Left ventricle myocardium inferior (tissue), 1 donor: ENCODE results near the gene HACL1. TPM values are rescaled to one million over a fixed set of nuclear protein-coding genes. Genes with fewer than 3 reads are reported as not detected.

ENCODE experiments used
- DNase-seq: peaks from one replicate; pipeline ENCODE4 v3.0.0-alpha.2; 2020
- H3K27ac ChIP-seq: fragments of 200-600 bp; replicated peaks from 2 replicates; pipeline ENCODE4 v1.8.0; 2021
- H3K27me3 ChIP-seq: fragments of 200-600 bp; 2 replicates; pipeline ENCODE4 v1.8.0; 2021; ENCODE audit warnings: low read depth
- H3K36me3 ChIP-seq: fragments of 200-600 bp; 2 replicates; pipeline ENCODE4 v1.8.0; 2021
- H3K4me1 ChIP-seq: fragments of 200-600 bp; 2 replicates; pipeline ENCODE4 v1.8.0; 2021
- H3K4me3 ChIP-seq: fragments of 200-600 bp; 2 replicates; pipeline ENCODE4 v1.8.0; 2021; ENCODE audit warnings: mild to moderate bottlenecking, moderate library complexity
- H3K9me3 ChIP-seq: fragments of 200-600 bp; replicated peaks from 2 replicates; pipeline ENCODE4 v1.8.0; 2021
- intact Hi-C: fragments of 100-400 bp; cut with micrococcal nuclease; formaldehyde crosslinking; loops from one replicate; pipeline ENCODE4 v1.11.0; 2022
- total RNA-seq: library from RNA; stranded (reverse); fragmentation: NEBNext Ultra II Directional; extraction: Animal tissue kit (Norgen Biotek cat#: 25700); gene quantifications from one replicate; pipeline ENCODE4 v1.2.1, GENCODE V29; 2021
- TF ChIP-seq, protein P1 (sequence below): fragments of 200-600 bp; IDR thresholded peaks from 2 replicates; pipeline ENCODE4 v1.8.0; 2021; ENCODE audit warnings: antibody characterized with exemption, mild to moderate bottlenecking, borderline replicate concordance
- donor health status: DM: no; HTN: yes; CAD: no; lungs with severe emphysema.

The HACL1 gene
- total RNA-seq, 1 donor from 2014 or later: 14.9 TPM

DNA sequence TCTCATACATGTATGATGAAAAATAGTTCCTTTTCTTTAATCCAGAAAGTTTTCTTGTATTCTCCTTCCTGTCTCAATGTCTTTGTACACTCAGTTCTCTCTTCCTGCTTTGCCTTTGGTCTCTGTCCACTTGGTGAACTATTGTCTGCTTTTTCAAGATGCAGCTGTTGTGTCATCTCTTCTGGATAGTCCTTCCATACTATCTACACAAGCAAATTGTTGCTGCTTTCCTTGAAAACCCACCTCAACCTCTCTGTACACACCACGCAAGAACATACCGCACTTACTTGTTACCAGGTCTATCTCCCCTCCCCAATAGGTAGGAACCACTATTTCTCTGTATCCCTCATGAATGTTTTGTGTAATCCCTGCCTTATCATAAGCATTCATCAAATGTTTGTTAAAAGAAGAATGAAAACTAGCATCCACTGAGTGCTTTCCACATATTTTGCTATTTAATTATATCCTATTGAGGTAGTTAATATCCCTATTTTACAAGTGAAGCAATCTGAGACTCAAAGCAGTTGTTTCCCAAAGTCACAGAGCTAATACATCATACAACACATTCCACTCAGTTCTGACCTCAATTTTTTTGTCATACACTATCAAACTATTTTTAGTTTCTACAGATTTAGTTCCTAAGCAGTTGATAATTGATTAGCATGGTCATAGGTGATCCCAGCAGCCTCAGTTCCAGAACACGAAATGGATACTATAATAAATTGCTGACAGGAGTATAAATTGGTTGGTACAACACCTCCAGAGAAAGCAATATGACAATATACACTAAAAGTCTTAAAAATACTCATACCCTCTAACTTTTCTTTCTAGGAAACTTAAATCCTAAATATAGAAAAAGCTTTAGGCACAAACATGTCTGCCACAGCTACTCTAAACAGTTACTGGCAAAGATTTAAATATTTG is 19.6 kb downstream of the HACL1 start:
- Histone ChIP-seq H3K4me3 (no peak overlapping the region), H3K9me3 (no peaks in the 10 kb centered on the region), H3K27ac (no peak overlapping the region), H3K36me3 (peaks cover 84% of the 10 kb centered on the region), H3K27me3 (no peaks in the 10 kb centered on the region), H3K4me1 (peaks cover 4% of the 10 kb centered on the region)
- TF ChIP-seq, protein P1, sequence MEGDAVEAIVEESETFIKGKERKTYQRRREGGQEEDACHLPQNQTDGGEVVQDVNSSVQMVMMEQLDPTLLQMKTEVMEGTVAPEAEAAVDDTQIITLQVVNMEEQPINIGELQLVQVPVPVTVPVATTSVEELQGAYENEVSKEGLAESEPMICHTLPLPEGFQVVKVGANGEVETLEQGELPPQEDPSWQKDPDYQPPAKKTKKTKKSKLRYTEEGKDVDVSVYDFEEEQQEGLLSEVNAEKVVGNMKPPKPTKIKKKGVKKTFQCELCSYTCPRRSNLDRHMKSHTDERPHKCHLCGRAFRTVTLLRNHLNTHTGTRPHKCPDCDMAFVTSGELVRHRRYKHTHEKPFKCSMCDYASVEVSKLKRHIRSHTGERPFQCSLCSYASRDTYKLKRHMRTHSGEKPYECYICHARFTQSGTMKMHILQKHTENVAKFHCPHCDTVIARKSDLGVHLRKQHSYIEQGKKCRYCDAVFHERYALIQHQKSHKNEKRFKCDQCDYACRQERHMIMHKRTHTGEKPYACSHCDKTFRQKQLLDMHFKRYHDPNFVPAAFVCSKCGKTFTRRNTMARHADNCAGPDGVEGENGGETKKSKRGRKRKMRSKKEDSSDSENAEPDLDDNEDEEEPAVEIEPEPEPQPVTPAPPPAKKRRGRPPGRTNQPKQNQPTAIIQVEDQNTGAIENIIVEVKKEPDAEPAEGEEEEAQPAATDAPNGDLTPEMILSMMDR: no peak
- no peak for DNase-seq
- intact Hi-C loops: no loop called here

DNA sequence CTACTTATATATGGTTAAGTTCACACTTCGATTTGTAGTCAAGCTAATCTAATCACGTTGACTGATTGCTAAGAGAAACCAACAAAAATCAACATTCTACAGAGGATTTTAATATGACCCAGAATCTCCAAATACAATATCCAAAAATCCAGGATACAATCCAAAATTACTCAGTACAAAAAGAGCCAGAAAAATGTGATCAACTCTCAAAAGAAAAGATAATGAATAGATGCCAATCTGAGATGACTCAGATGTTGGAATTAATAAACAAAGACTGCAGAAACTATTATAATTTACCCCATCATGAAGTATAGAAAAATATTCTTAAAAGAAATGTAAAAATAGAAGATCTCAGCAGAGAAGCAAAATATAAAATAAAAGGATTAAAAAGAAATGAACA is 22.3 kb downstream of the HACL1 start:
- Histone ChIP-seq H3K4me1 (peaks cover 4% of the 10 kb centered on the region), H3K9me3 (no peaks in the 10 kb centered on the region), H3K36me3 (peaks cover 68% of the 10 kb centered on the region), H3K27ac (no peak overlapping the region), H3K27me3 (no peaks in the 10 kb centered on the region), H3K4me3 (no peak overlapping the region)
- intact Hi-C loops: loop anchor here (10.0 kb wide), 1 partner anchor 144 kb away; no protein-coding TSS in a partner anchor
- no peak for DNase-seq
- TF ChIP-seq, protein P1: no peak

DNA sequence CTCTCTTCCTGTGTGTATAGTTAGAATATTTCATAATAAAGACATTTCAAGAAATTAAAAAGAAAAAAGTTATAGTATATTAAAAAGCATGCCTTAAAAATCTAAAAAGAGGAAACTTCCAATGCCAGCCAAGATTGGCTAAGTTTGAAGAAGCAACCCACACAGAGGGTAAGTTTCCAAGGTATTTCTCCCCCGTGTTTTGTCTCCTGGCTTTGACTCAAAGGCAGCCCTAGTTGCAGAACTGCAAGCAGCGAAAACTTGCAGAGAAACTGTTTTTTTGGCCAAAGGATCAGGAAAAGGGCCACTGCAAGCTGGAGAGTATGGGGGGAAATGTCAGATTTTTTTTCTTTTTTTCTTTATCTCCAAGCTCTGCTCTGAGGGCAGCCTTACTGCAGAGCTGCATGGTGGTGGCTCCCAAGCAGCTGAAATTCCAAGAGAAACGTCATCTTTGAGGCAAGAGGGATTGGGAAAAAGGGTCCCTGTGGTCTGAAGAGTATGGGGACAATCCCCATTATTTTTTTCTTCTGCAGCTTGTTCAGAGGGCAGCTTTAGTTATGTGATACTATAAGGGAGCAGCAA is 23.0 kb downstream of the HACL1 start:
- TF ChIP-seq, protein P1: no peak

DNA sequence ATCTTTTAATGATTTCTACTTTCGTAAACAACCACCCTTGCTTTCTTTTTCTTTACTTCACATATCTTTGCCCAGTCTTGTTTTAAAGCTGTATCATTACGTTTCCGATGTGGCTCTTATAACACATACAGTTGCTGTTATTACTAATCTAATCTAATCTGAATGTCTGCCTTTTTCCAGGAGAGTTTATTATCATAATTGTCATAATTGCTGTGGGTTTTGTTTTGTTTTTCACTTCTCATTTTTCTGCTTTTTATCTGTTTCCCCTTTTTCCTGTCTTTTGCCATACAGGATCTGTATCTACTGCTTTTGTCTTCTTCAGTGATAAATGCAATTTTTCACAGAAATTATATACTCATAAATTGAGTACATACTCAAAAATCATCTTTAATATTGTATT is 24.9 kb downstream of the HACL1 start:
- no peak for DNase-seq
- peaks cover 4% of the 10 kb centered on the region for H3K4me1 ChIP-seq
- no peaks in the 10 kb centered on the region for H3K9me3 ChIP-seq
- no peaks in the 10 kb centered on the region for H3K27me3 ChIP-seq
- no peak overlapping the region for H3K4me3 ChIP-seq
- peaks cover 65% of the 10 kb centered on the region for H3K36me3 ChIP-seq
- TF ChIP-seq, protein P1: no peak
- no peak overlapping the region for H3K27ac ChIP-seq
- intact Hi-C loops: loop anchor here (10.0 kb wide), 1 partner anchor 142 kb away; no protein-coding TSS in a partner anchor

More for the DNA sequence above, 23.0 kb downstream of the HACL1 start:
- Histone ChIP-seq H3K27ac (no peak overlapping the region), H3K9me3 (no peaks in the 10 kb centered on the region), H3K4me1 (peaks cover 4% of the 10 kb centered on the region), H3K4me3 (no peak overlapping the region), H3K36me3 (peaks cover 68% of the 10 kb centered on the region), H3K27me3 (no peaks in the 10 kb centered on the region)
- DNase-seq: no peak
- intact Hi-C loops: loop anchor here (10.0 kb wide), 1 partner anchor 144 kb away; no protein-coding TSS in a partner anchor

DNA sequence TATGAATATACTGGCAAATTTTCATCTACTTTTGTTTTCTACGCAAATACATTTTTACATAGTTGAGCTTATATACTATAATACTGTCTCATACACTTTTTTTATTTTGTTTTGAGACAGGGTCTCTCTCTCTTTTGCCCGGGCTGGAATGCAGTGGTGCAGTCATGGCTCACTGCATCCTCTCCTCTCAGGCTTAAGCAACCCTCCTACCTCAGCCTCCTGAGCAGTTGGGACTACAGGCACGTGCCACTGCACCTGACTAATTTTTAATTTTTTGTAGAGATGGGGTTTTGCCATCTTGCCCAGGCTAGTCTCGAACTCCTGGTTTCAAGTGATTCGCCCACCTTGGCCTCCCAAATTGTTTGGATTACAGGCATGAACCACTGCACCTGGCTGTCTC is 25.9 kb downstream of the HACL1 start:
- Histone ChIP-seq H3K27ac (no peak overlapping the region), H3K9me3 (no peaks in the 10 kb centered on the region), H3K4me3 (no peak overlapping the region), H3K27me3 (no peaks in the 10 kb centered on the region), H3K4me1 (peaks cover 4% of the 10 kb centered on the region), H3K36me3 (peaks cover 65% of the 10 kb centered on the region)
- TF ChIP-seq, protein P1: no peak
- DNase-seq: no peak
- intact Hi-C loops: loop anchor here (10.0 kb wide), 1 partner anchor 141 kb away; no protein-coding TSS in a partner anchor
